IMR-90 (cell line): ENCODE data around the gene FANCE. TPM values are rescaled to one million over a fixed set of nuclear protein-coding genes. Genes with fewer than 3 reads are reported as not detected.
A peak's percentile ranks its signal among the peaks of the same experiment; 100 is the strongest.

Experiments
- ATAC-seq: fragments of 200-7000 bp; cut with Tn5 transposase; 2 replicates; pipeline ENCODE4 v1.9.1; 2020; ENCODE audit warnings: low read depth, mild to moderate bottlenecking, moderate library complexity
- BruUV-seq: library from RNA; stranded (reverse); fragments of 400-500 nt; replicated peaks from 2 replicates; lab custom pipeline; 2021; lab: Mats Ljungman, UMichigan
- CTCF ChIA-PET: fragments of 300-600 bp; formaldehyde crosslinking; extraction: SDS; loops from one replicate; lab custom pipeline; 2021; ENCODE audit warnings: antibody characterized with exemption; lab: Yijun Ruan, JAX
- POLR2A ChIA-PET: fragments of 300-600 bp; sonication (Branson Sonifier 250); formaldehyde crosslinking; loops from one replicate; lab custom pipeline; 2022; ENCODE audit warnings: antibody characterized with exemption; ENCODE audit not compliant: unreplicated experiment; lab: Charles Lee
- DNase-seq: peaks from one replicate; pipeline ENCODE4 v3.0.0; 2013
- H2AFZ ChIP-seq: replicated peaks from 2 replicates; pipeline ENCODE3; 2013; ENCODE audit warnings: low read length, mild to moderate bottlenecking; ENCODE audit not compliant: poor library complexity
- H2AK5ac ChIP-seq: 2 replicates; pipeline ENCODE4 v1.6.1; 2013; ENCODE audit warnings: low read depth, low read length, inconsistent platforms
- H2AK9ac ChIP-seq: replicated peaks from 2 replicates; pipeline ENCODE3; 2013; ENCODE audit warnings: mild to moderate bottlenecking, low read depth, low read length, moderate library complexity; ENCODE audit not compliant: poor library complexity
- H2BK120ac ChIP-seq: 2 replicates; pipeline ENCODE4 v1.6.1; 2013; ENCODE audit warnings: low read depth, low read length, inconsistent platforms
- H2BK15ac ChIP-seq: 3 replicates; pipeline ENCODE4 v1.6.1; 2013; ENCODE audit warnings: low read depth, low read length, inconsistent platforms
- H2BK20ac ChIP-seq: 2 replicates; pipeline ENCODE4 v1.6.1; 2013; ENCODE audit warnings: low read depth, mild to moderate bottlenecking, inconsistent platforms, low read length, moderate library complexity
- H2BK5ac ChIP-seq: 2 replicates; pipeline ENCODE4 v1.6.1; 2013; ENCODE audit warnings: mild to moderate bottlenecking, low read depth, low read length, inconsistent platforms; ENCODE audit not compliant: poor library complexity, severe bottlenecking
- H3K14ac ChIP-seq: replicated peaks from 2 replicates; pipeline ENCODE4 v1.6.1; 2013; ENCODE audit warnings: low read depth, low read length, inconsistent platforms
- H3K18ac ChIP-seq: 2 replicates; pipeline ENCODE4 v1.6.1; 2013; ENCODE audit warnings: low read depth, low read length, control low read depth
- H3K23ac ChIP-seq: 2 replicates; pipeline ENCODE4 v1.6.1; 2013; ENCODE audit warnings: low read depth, low read length, inconsistent platforms
- H3K27ac ChIP-seq: 2 replicates; pipeline ENCODE4 v1.5.1; 2013; ENCODE audit warnings: mild to moderate bottlenecking, control low read depth, low read length; ENCODE audit not compliant: insufficient read depth
- H3K27me3 ChIP-seq: 2 replicates; pipeline ENCODE4 v1.6.1; 2013; ENCODE audit warnings: low read length; ENCODE audit not compliant: control insufficient read depth, insufficient read depth
- H3K36me3 ChIP-seq: 2 replicates; pipeline ENCODE4 v1.6.1; 2013; ENCODE audit warnings: low read length, mixed read lengths; ENCODE audit not compliant: control insufficient read depth, insufficient read depth
- H3K4ac ChIP-seq: 2 replicates; pipeline ENCODE4 v1.6.1; 2013; ENCODE audit warnings: low read depth, low read length, inconsistent platforms
- H3K4me1 ChIP-seq: 2 replicates; pipeline ENCODE4 v1.6.1; 2013; ENCODE audit warnings: low read length, mixed read lengths; ENCODE audit not compliant: control insufficient read depth, insufficient read depth
- H3K4me2 ChIP-seq: 2 replicates; pipeline ENCODE4 v1.6.1; 2013; ENCODE audit warnings: low read depth, mild to moderate bottlenecking, control low read depth, low read length, moderate library complexity
- H3K4me3 ChIP-seq: 2 replicates; pipeline ENCODE4 v1.5.1; 2013; ENCODE audit warnings: low read depth, mild to moderate bottlenecking, control low read depth, low read length, moderate library complexity; ENCODE audit not compliant: insufficient read depth
- H3K56ac ChIP-seq: 2 replicates; pipeline ENCODE4 v1.6.1; 2013; ENCODE audit warnings: low read length, inconsistent platforms; ENCODE audit not compliant: insufficient read depth; ENCODE audit errors: extremely low read depth
- H3K79me1 ChIP-seq, 2 experiments: 2 replicates each; pipeline ENCODE4 v1.6.1; 2013; ENCODE audit warnings: low read length in 2 of 2, inconsistent platforms in 1 of 2, low read depth in 1 of 2
- H3K9ac ChIP-seq: 2 replicates; pipeline ENCODE4 v1.6.1; 2013; ENCODE audit warnings: low read depth, low read length, control low read depth
- H3K9me1 ChIP-seq: 2 replicates; pipeline ENCODE4 v1.6.1; 2013; ENCODE audit warnings: low read length, inconsistent platforms; ENCODE audit not compliant: insufficient read depth
- H3K9me3 ChIP-seq: 2 replicates; pipeline ENCODE4 v1.6.1; 2013; ENCODE audit warnings: low read length; ENCODE audit not compliant: control insufficient read depth, insufficient read depth
- H4K20me1 ChIP-seq: 2 replicates; pipeline ENCODE4 v1.6.1; 2013; ENCODE audit warnings: low read length, inconsistent platforms; ENCODE audit not compliant: insufficient read depth
- H4K5ac ChIP-seq: 2 replicates; pipeline ENCODE4 v1.6.1; 2013; ENCODE audit warnings: mild to moderate bottlenecking, low read depth, low read length, control low read depth
- H4K8ac ChIP-seq, 2 experiments: 2 replicates each; pipeline ENCODE4 v1.6.1; 2013; ENCODE audit warnings: low read depth in 2 of 2, low read length in 2 of 2, control low read depth in 1 of 2, inconsistent platforms in 1 of 2
- H4K91ac ChIP-seq: 2 replicates; pipeline ENCODE4 v1.6.1; 2013; ENCODE audit warnings: low read depth, low read length, inconsistent platforms; ENCODE audit not compliant: insufficient read depth
- BHLHE40 ChIP-seq: fragments of 150-350 bp; IDR thresholded peaks from 2 replicates; pipeline ENCODE4 v1.6.1; 2016; ENCODE audit warnings: mild to moderate bottlenecking, low read depth, low read length
- CHD1 ChIP-seq: IDR thresholded peaks from 2 replicates; pipeline ENCODE4 v1.6.1; 2012; ENCODE audit warnings: low read depth, low read length, improper control_type of control experiment
- FOS ChIP-seq: fragments of 150-350 bp; IDR thresholded peaks from 2 replicates; pipeline ENCODE4 v1.6.1; 2016; ENCODE audit warnings: low read depth, low read length
- MAFK ChIP-seq: IDR thresholded peaks from 2 replicates; pipeline ENCODE4 v1.6.1; 2012; ENCODE audit warnings: low read depth, low read length, improper control_type of control experiment
- MAZ ChIP-seq: IDR thresholded peaks from 2 replicates; pipeline ENCODE4 v1.6.1; 2012; ENCODE audit warnings: low read depth, mild to moderate bottlenecking, low read length, improper control_type of control experiment, moderate library complexity, borderline replicate concordance
- MXI1 ChIP-seq: IDR thresholded peaks from 2 replicates; pipeline ENCODE4 v1.6.1; 2012; ENCODE audit warnings: low read depth, mild to moderate bottlenecking, low read length, moderate library complexity, borderline replicate concordance
- NFE2L2 ChIP-seq: fragments of 150-350 bp; IDR thresholded peaks from 2 replicates; pipeline ENCODE4 v1.6.1; 2016; ENCODE audit warnings: low read depth, mild to moderate bottlenecking, low read length
- POLR2A ChIP-seq: IDR thresholded peaks from 2 replicates; pipeline ENCODE4 v1.6.1; 2012; ENCODE audit warnings: mild to moderate bottlenecking, low read depth, low read length
- RAD21 ChIP-seq: IDR thresholded peaks from 2 replicates; pipeline ENCODE4 v1.6.1; 2012; ENCODE audit warnings: low read length, improper control_type of control experiment
- RCOR1 ChIP-seq: IDR thresholded peaks from 2 replicates; pipeline ENCODE4 v1.6.1; 2012; ENCODE audit warnings: mild to moderate bottlenecking, low read length, improper control_type of control experiment; ENCODE audit not compliant: insufficient replicate concordance
- RFX5 ChIP-seq: IDR thresholded peaks from 2 replicates; pipeline ENCODE4 v1.8.0; 2012; ENCODE audit warnings: low read depth, mild to moderate bottlenecking, low read length, moderate library complexity
- SMC3 ChIP-seq: fragments of 150-350 bp; IDR thresholded peaks from 2 replicates; pipeline ENCODE4 v1.6.1; 2016; ENCODE audit warnings: low read depth, mild to moderate bottlenecking, antibody characterized with exemption, low read length, moderate library complexity
- WGBS, 2 experiments: methylation state at CpG; one replicate each; pipeline versions ENCODE4 v1.1.5 to v1.1.7; 2013; ENCODE audit warnings: missing lambda C conversion rate in 2 of 2; ENCODE audit not compliant: insufficient read length in 1 of 2; ENCODE audit errors: extremely low coverage in 2 of 2; 5-methylcytosine and 5-hydroxymethylcytosine counted together
- dilution Hi-C: fragments of 300-500 bp; cut with HindIII; formaldehyde crosslinking; loops from one replicate; pipeline ENCODE4 v1.14.3; 2018; ENCODE audit warnings: low sequenced_read_pairs; ENCODE audit not compliant: unreplicated experiment
- in situ Hi-C: fragments of 300-500 bp; cut with MboI; formaldehyde crosslinking; loops from 3 replicates; pipeline ENCODE4 v1.14.3; 2019; ENCODE audit warnings: low sequenced_read_pairs, inconsistent platforms, mixed read lengths
- intact Hi-C: fragments of 100-400 bp; cut with micrococcal nuclease; formaldehyde crosslinking; loops from 2 replicates; pipeline ENCODE4 v1.10.0; 2022
- polyA plus RNA-seq, 3 experiments: library from polyadenylated mRNA; depleted of rRNA; stranded (reverse); fragments of >200 nt; gene quantifications; 2 replicates each; pipeline ENCODE4 v1.2.3, GENCODE V29; 2012; ENCODE audit warnings: low replicate concordance in 1 of 3
- total RNA-seq: library from RNA; depleted of rRNA; stranded (reverse); fragments of >200 nt; gene quantifications from 2 replicates; pipeline ENCODE4 v1.2.3, GENCODE V29; 2012
- TF ChIP-seq, protein P1 (sequence below): fragments of 150-350 bp; IDR thresholded peaks from 2 replicates; pipeline ENCODE4 v1.6.1; 2017; ENCODE audit warnings: mild to moderate bottlenecking, antibody characterized with exemption, low read length, low read depth
- TF ChIP-seq, protein P2 (sequence below): conservative IDR thresholded peaks from 2 replicates; pipeline ENCODE4 v1.5.1; 2012; ENCODE audit warnings: mild to moderate bottlenecking, low read depth, low read length, improper control_type of control experiment
- TF ChIP-seq, protein P3 (sequence below): fragments of 150-350 bp; IDR thresholded peaks from 2 replicates; pipeline ENCODE4 v1.6.1; 2016; ENCODE audit warnings: low read depth, mild to moderate bottlenecking, low read length, moderate library complexity, borderline replicate concordance

FANCE gene
- total and polyA plus RNA-seq, 2 of the 4 experiments (the other 2 are of a cell fraction), result 7.1 to 9.1 TPM

DNA sequence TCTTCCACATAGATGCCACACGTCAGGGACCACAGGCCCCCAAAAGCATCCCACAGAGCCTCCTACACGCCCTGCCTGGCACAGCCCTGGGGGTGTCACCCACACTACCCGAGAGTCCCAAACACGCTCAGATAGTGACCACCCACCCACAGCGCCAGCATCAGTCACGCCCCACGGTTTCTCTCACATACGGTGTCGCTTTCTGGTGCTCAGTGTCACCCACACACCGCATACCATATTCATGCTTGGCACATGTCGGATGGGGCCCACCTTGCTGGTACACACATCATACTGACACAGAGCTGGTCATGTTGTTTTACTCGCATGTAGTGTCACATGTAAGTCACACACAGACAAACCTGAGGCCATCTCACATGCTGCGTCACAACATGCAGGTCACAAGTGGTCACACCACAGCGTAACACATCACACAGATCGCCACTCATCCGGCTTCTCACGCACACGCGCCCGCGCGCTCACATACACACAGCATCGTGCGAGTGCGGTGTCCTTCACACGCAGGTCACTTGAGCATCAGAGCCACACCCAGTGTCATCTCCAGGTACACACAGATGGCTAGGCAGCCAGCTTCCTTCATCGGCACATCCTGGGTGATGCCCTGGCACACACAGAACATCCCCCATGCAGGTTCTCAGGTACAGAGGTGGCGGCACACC is 41.3 kb downstream of the FANCE start:
- H3K14ac ChIP-seq, result peak overlapping the region; percentile 70
- intact Hi-C loops (no loop called here), dilution Hi-C loops (no loop called here), in situ Hi-C loops (no loop called here)
- no peak overlapping the region for H3K4me3 ChIP-seq
- no peak overlapping the region; a peak in 1 of 4 replicates for H4K8ac ChIP-seq
- no peak overlapping the region for H2AFZ ChIP-seq
- no peak overlapping the region for H3K56ac ChIP-seq
- peak overlapping the region; percentile 79 for H3K4ac ChIP-seq
- H3K4me2 ChIP-seq, result peak overlapping the region; percentile 66; the same call in 1 of the 2 replicates
- POLR2A ChIA-PET, result no interaction called here
- H4K5ac ChIP-seq, result no peak overlapping the region
- peaks cover 34% of the 10 kb centered on the region for H4K20me1 ChIP-seq
- peak overlapping the region; percentile 36; the same call in 1 of the 3 replicates for H2BK15ac ChIP-seq
- TF ChIP-seq BHLHE40, result no peak
- no peak for TF ChIP-seq MXI1
- TF ChIP-seq CHD1, result no peak
- no peak for TF ChIP-seq POLR2A
- no peak for TF ChIP-seq SMC3
- no peak for TF ChIP-seq RFX5
- no peak for TF ChIP-seq NFE2L2
- no peak for TF ChIP-seq MAFK
- no peak for TF ChIP-seq FOS
- TF ChIP-seq, protein P1, sequence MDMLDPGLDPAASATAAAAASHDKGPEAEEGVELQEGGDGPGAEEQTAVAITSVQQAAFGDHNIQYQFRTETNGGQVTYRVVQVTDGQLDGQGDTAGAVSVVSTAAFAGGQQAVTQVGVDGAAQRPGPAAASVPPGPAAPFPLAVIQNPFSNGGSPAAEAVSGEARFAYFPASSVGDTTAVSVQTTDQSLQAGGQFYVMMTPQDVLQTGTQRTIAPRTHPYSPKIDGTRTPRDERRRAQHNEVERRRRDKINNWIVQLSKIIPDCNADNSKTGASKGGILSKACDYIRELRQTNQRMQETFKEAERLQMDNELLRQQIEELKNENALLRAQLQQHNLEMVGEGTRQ, result no peak
- TF ChIP-seq RCOR1, result no peak
- TF ChIP-seq, protein P2, sequence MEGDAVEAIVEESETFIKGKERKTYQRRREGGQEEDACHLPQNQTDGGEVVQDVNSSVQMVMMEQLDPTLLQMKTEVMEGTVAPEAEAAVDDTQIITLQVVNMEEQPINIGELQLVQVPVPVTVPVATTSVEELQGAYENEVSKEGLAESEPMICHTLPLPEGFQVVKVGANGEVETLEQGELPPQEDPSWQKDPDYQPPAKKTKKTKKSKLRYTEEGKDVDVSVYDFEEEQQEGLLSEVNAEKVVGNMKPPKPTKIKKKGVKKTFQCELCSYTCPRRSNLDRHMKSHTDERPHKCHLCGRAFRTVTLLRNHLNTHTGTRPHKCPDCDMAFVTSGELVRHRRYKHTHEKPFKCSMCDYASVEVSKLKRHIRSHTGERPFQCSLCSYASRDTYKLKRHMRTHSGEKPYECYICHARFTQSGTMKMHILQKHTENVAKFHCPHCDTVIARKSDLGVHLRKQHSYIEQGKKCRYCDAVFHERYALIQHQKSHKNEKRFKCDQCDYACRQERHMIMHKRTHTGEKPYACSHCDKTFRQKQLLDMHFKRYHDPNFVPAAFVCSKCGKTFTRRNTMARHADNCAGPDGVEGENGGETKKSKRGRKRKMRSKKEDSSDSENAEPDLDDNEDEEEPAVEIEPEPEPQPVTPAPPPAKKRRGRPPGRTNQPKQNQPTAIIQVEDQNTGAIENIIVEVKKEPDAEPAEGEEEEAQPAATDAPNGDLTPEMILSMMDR, result no peak
- TF ChIP-seq, protein P3, sequence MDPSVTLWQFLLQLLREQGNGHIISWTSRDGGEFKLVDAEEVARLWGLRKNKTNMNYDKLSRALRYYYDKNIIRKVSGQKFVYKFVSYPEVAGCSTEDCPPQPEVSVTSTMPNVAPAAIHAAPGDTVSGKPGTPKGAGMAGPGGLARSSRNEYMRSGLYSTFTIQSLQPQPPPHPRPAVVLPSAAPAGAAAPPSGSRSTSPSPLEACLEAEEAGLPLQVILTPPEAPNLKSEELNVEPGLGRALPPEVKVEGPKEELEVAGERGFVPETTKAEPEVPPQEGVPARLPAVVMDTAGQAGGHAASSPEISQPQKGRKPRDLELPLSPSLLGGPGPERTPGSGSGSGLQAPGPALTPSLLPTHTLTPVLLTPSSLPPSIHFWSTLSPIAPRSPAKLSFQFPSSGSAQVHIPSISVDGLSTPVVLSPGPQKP, result no peak
- TF ChIP-seq MAZ, result no peak
- TF ChIP-seq RAD21, result no peak
- peaks cover 59% of the 10 kb centered on the region for H3K4me1 ChIP-seq
- WGBS, 2 experiments, result 85% methylated on average over 18 of the region's 28 CpGs; no CpG with 5 or more reads in 1 of the 2 experiments
- peak overlapping the region; percentile 17 for H3K9ac ChIP-seq
- H3K23ac ChIP-seq, result peak overlapping the region; percentile 89
- H2BK120ac ChIP-seq, result peak overlapping the region; percentile 70; the same call in 1 of the 2 replicates
- H2AK5ac ChIP-seq, result peak overlapping the region; percentile 89
- ATAC-seq (no peak), DNase-seq (no peak)
- H4K91ac ChIP-seq, result peak overlapping the region; percentile 37
- no peak overlapping the region for H3K27ac ChIP-seq
- 0 out of 2 replicates have a peak, but pooled peaks cover 5% of the 10 kb centered on the region for H3K36me3 ChIP-seq
- peak overlapping the region; percentile 44 for H2AK9ac ChIP-seq
- H3K9me3 ChIP-seq, result no peaks in the 10 kb centered on the region
- H2BK5ac ChIP-seq, result no peak overlapping the region
- no peak overlapping the region for H3K18ac ChIP-seq
- CTCF ChIA-PET, result no interaction called here
- peaks cover 18 to 79% of the 10 kb centered on the region in 2 experiments; a peak in 3 of 4 replicates for H3K79me1 ChIP-seq
- H3K9me1 ChIP-seq, result peaks cover 26% of the 10 kb centered on the region
- no peaks in the 10 kb centered on the region for H3K27me3 ChIP-seq
- no TSS peak for BruUV-seq
- H2BK20ac ChIP-seq, result no peak overlapping the region
